Measurements from ENCODE around the gene FBLN2.

DNA sequence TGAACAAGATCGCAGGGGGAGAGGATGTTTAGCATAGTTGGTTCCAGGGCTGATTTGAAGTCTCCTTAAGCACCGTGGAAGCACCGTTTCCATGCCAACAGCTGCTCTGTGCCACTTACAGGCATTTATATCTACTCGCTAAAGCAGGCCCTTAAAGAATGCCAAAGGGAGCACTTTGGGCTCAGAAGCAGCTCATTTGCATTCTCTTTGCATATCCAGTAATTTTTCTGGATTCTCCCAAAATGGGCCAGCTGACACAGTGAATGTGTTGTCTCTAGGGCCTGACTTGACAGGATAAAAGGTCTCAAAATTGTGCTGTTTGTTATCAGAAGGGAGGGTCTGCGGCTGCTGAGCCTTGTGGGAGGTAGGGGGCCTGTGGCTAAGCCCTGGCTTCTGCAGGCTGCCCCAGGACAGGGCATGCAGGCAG is 138.6 kb downstream of the FBLN2 start:
- TF ChIP-seq, protein P1, sequence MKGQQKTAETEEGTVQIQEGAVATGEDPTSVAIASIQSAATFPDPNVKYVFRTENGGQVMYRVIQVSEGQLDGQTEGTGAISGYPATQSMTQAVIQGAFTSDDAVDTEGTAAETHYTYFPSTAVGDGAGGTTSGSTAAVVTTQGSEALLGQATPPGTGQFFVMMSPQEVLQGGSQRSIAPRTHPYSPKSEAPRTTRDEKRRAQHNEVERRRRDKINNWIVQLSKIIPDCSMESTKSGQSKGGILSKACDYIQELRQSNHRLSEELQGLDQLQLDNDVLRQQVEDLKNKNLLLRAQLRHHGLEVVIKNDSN (IDR thresholded peaks at IDR 0.05): no peak
- TF ChIP-seq TCF12 (IDR thresholded peaks at IDR 0.05; ENCODE audit: low read depth): no peak
- TF ChIP-seq RAD21 (IDR thresholded peaks at IDR 0.05; ENCODE audit: low read depth): no peak
- TF ChIP-seq CEBPB (IDR thresholded peaks at IDR 0.05): no peak
- TF ChIP-seq TAF1 (IDR thresholded peaks at IDR 0.05; ENCODE audit: low read depth): no peak
- TF ChIP-seq, protein P2, sequence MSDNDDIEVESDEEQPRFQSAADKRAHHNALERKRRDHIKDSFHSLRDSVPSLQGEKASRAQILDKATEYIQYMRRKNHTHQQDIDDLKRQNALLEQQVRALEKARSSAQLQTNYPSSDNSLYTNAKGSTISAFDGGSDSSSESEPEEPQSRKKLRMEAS (IDR thresholded peaks at IDR 0.05): no peak
- no peak for TF ChIP-seq EP300 (IDR thresholded peaks at IDR 0.05; ENCODE audit: borderline replicate concordance)
- no peak for TF ChIP-seq FOXM1 (IDR thresholded peaks at IDR 0.05; ENCODE audit: borderline replicate concordance, low read depth)
- TF ChIP-seq TEAD4 (IDR thresholded peaks at IDR 0.05): no peak
